ENCODE results near the gene PIM3. TPM values are rescaled to one million over a fixed set of nuclear protein-coding genes. Genes with fewer than 3 reads are reported as not detected.

PIM3 gene
- total and polyA plus RNA-seq, 10 of the 15 experiments (the other 5 are each of a cell fraction or from before 2014, with no cell fraction given): 0.31 to 60.8 (median 12.4) TPM

DNA sequence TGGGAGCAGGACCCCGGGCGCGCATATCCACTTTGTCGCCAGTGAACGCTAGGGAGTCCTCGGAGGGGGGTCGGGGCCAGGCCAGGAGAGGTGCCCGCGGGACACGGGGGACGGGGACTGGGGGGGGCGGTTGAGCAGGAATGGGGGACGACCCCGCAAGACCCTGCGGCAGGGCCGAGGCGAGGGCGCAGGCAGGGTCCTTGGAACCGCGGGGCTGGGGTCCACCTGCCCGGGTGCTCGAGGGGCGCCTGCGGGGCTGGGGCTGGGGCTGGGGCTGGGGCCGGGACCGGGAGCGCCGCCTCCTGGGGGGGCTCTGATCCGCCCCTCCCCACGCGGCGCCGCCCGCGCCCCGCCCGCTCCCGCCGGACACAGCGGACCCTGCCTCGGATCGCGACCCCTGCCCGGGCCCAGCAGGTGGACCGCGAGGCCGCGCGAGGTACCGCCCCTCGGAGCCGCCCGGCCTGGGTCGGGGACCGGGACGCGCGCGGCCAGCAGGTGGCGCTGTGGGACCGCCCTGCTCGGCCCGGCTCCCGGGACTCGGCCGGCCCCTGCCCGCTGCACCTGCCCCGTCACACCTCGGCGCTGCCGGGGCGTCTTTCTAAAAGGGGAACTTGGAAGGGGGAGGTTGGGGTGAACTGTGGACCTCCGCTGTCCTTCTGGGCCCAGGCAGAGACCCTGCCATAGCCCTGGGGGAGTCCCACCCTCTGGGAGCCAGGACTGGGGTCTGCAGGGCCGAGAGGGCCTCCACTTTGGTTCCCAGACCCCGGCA, 31.2 kb upstream of the PIM3 start:
- POLR2A ChIA-PET: interaction anchor here (1.2 kb wide), 1 partner anchor 101 kb away, joined by 4 read pairs; no protein-coding TSS in a partner anchor
- Histone ChIP-seq H2AFZ (ENCODE audit: control insufficient read depth, low read depth, low read length) (peak overlapping the region; percentile 72), H3K27ac (ENCODE audit: control insufficient read depth, insufficient read depth) (0 out of 2 replicates have a peak overlapping the region, but pooled peaks have one; percentile 8), H3K9ac (ENCODE audit: control insufficient read depth, insufficient read depth, low read length) (no peak overlapping the region), H3K4me2 (ENCODE audit: control insufficient read depth, insufficient read depth) (peak overlapping the region; percentile 93), H4K20me1 (ENCODE audit: control insufficient read depth, insufficient read depth) (no peaks in the 10 kb centered on the region), H3K4me1 (ENCODE audit: control insufficient read depth, insufficient read depth, low read length) (peaks cover 62% of the 10 kb centered on the region), H3K27me3 (replicated peaks in 1 of 2; ENCODE audit: control insufficient read depth in 2 of 2, insufficient read depth in 2 of 2, low read length in 1 of 2) (no peaks in the 10 kb centered on the region), H3K79me2 (ENCODE audit: control insufficient read depth, insufficient read depth, low read length) (peaks cover 2% of the 10 kb centered on the region), H3K36me3 (ENCODE audit: control insufficient read depth in 2 of 2, insufficient read depth in 2 of 2, low read length in 1 of 2) (peaks cover 0 to 2% of the 10 kb centered on the region in 2 experiments; a peak in 3 of 4 replicates), H3K4me3 (peak overlapping the region; percentile 28; the same call in 1 of the 2 replicates), H3K9me3 (replicated peaks; ENCODE audit: control insufficient read depth, insufficient read depth, low read length) (no peaks in the 10 kb centered on the region)
- DNase-seq (ENCODE audit: low read depth, low spot score): no peak
- CTCF ChIA-PET: interaction anchor here (1.1 to 3.2 kb wide), 9 partner anchors 9 to 214 kb away, joined by 4 to 79 read pairs (median 13); no protein-coding TSS in a partner anchor
- no TSS peak for BruUV-seq (replicated peaks)
- 1% methylated on average over 22 of the region's 75 CpGs for WGBS (ENCODE audit: insufficient coverage, insufficient replicate concordance, low lambda C conversion rate, missing lambda C conversion rate)
- SMC1A ChIA-PET (ENCODE audit: uncharacterized antibody, unreplicated experiment): interaction anchor here (2.3 to 3.3 kb wide), 2 partner anchors 102 to 162 kb away, joined by 9 to 43 read pairs; no protein-coding TSS in a partner anchor
- RAD21 ChIA-PET (ENCODE audit: unreplicated experiment): interaction anchor here (0.7 to 4.7 kb wide), 9 partner anchors 22 to 262 kb away, joined by 3 to 81 read pairs (median 6); no protein-coding TSS in a partner anchor
- ATAC-seq: peak; percentile 77
- FAIRE-seq: no peak
- in situ Hi-C loops (cut with MboI) (no loop called here), intact Hi-C loops (cut with micrococcal nuclease; ENCODE audit: unreplicated experiment) (no loop called here)
- TF ChIP-seq GABPA (IDR thresholded peaks at IDR 0.05; ENCODE audit: low read depth): no peak
- TF ChIP-seq CREM (IDR thresholded peaks at IDR 0.05; ENCODE audit: low read depth): no peak
- TF ChIP-seq SREBF1 (IDR thresholded peaks at IDR 0.05; ENCODE audit: low read length): no peak
- TF ChIP-seq SUZ12 (IDR thresholded peaks at IDR 0.05; ENCODE audit: unreplicated experiment): no peak
- no peak for TF ChIP-seq POLR2AphosphoS2 (IDR thresholded peaks at IDR 0.05; ENCODE audit: low read depth, low read length)
- no peak for TF ChIP-seq ETV6 (conservative IDR thresholded peaks at IDR 0.05 in 1 of 2, IDR thresholded peaks at IDR 0.05 in 1 of 2; ENCODE audit: borderline replicate concordance in 1 of 2, low read depth in 1 of 2)
- TF ChIP-seq WRNIP1 (IDR thresholded peaks at IDR 0.05; ENCODE audit: borderline replicate concordance, low read depth, low read length): no peak
- no peak for TF ChIP-seq POU2F2 (IDR thresholded peaks at IDR 0.05; ENCODE audit: borderline replicate concordance, low read depth, low read length)
- no peak for TF ChIP-seq IRF4 (IDR thresholded peaks at IDR 0.05; ENCODE audit: low read depth, low read length)
- TF ChIP-seq PAX8 (IDR thresholded peaks at IDR 0.05): no peak
- TF ChIP-seq ZNF217 (IDR thresholded peaks at IDR 0.05): 0 out of 2 replicates have a peak, but pooled peaks have one; percentile 36
- no peak for TF ChIP-seq HCFC1 (IDR thresholded peaks at IDR 0.05; ENCODE audit: low read length)
- no peak for TF ChIP-seq MEF2A (IDR thresholded peaks at IDR 0.05; ENCODE audit: insufficient read depth, low read depth, low read length)
- TF ChIP-seq STAT1 (conservative IDR thresholded peaks at IDR 0.05): 0 out of 2 replicates have a peak, but pooled peaks have one; percentile 59
- TF ChIP-seq, protein P1, sequence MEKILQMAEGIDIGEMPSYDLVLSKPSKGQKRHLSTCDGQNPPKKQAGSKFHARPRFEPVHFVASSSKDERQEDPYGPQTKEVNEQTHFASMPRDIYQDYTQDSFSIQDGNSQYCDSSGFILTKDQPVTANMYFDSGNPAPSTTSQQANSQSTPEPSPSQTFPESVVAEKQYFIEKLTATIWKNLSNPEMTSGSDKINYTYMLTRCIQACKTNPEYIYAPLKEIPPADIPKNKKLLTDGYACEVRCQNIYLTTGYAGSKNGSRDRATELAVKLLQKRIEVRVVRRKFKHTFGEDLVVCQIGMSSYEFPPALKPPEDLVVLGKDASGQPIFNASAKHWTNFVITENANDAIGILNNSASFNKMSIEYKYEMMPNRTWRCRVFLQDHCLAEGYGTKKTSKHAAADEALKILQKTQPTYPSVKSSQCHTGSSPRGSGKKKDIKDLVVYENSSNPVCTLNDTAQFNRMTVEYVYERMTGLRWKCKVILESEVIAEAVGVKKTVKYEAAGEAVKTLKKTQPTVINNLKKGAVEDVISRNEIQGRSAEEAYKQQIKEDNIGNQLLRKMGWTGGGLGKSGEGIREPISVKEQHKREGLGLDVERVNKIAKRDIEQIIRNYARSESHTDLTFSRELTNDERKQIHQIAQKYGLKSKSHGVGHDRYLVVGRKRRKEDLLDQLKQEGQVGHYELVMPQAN (conservative IDR thresholded peaks at IDR 0.05): peak; percentile 65
- TF ChIP-seq EP300 (IDR thresholded peaks at IDR 0.05; ENCODE audit: borderline replicate concordance in 1 of 2, control insufficient read depth in 1 of 2, low read depth in 2 of 2, low read length in 2 of 2): no peak
- TF ChIP-seq RELA (IDR thresholded peaks at IDR 0.05; ENCODE audit: borderline replicate concordance, partially characterized antibody): peak; percentile 44
- no peak for TF ChIP-seq MYB (IDR thresholded peaks at IDR 0.05; ENCODE audit: borderline replicate concordance, low read depth, low read length)
- no peak for TF ChIP-seq ASH2L (IDR thresholded peaks at IDR 0.05; ENCODE audit: borderline replicate concordance, low read depth)
